Measurements from ENCODE around the gene NEK2.
"Not testable (repeated sequence)": the region's sequence is repeated elsewhere in the genome, so short reads cannot be mapped to it uniquely, and the experiment has no call there.

Gene NEK2

GRCh38 chr1:211634931-211635330 is 40.5 kb downstream of the NEK2 start:
- no peak for FAIRE-seq

GRCh38 chr1:211634461-211634860 is 41.0 kb downstream of the NEK2 start:
- FAIRE-seq = no peak

More at GRCh38 chr1:211634931-211635330, 40.5 kb downstream of the NEK2 start:
- no peak for DNase-seq (ENCODE audit: insufficient read length, low spot score)

GRCh38 chr1:211633524-211633846 is 41.9 kb downstream of the NEK2 start:
- DNase-seq (ENCODE audit: insufficient read length, low spot score) (no peak), FAIRE-seq (no peak)

More at GRCh38 chr1:211634461-211634860, 41.0 kb downstream of the NEK2 start:
- no peak for DNase-seq (ENCODE audit: insufficient read length, low spot score)

GRCh38 chr1:211632808-211633523 is 42.5 kb downstream of the NEK2 start:
- FAIRE-seq = no peak
- DNase-seq (ENCODE audit: insufficient read length, low spot score) = no peak

- FAIRE-seq = no peak
- no peak for DNase-seq (ENCODE audit: insufficient read length, low spot score)
Measured at GRCh38 chr1:211632117-211632807, 43.2 kb downstream of the NEK2 start.

GRCh38 chr1:211631168-211631567 is 44.3 kb downstream of the NEK2 start:
- FAIRE-seq (no peak), DNase-seq (ENCODE audit: insufficient read length, low spot score) (no peak)

GRCh38 chr1:211630236-211631081 is 45.0 kb downstream of the NEK2 start:
- FAIRE-seq (no peak), DNase-seq (ENCODE audit: insufficient read length, low spot score) (no peak)

- FAIRE-seq = no peak
Measured at GRCh38 chr1:211628417-211628816, 47.0 kb downstream of the NEK2 start.

GRCh38 chr1:211627259-211627658 is 48.2 kb downstream of the NEK2 start:
- no peak for FAIRE-seq

More at GRCh38 chr1:211628417-211628816, 47.0 kb downstream of the NEK2 start:
- no peak for DNase-seq (ENCODE audit: insufficient read length, low spot score)

GRCh38 chr1:211625866-211626265 is 49.6 kb downstream of the NEK2 start:
- not testable (repeated sequence) for DNase-seq (ENCODE audit: insufficient read length, low spot score)

More at GRCh38 chr1:211627259-211627658, 48.2 kb downstream of the NEK2 start:
- no peak for DNase-seq (ENCODE audit: insufficient read length, low spot score)

GRCh38 chr1:211625040-211625439 is 50.4 kb downstream of the NEK2 start:
- FAIRE-seq = no peak
- no peak for DNase-seq (ENCODE audit: insufficient read length, low spot score)

More at GRCh38 chr1:211625866-211626265, 49.6 kb downstream of the NEK2 start:
- FAIRE-seq = not testable (repeated sequence)

- no peak for FAIRE-seq
- DNase-seq (ENCODE audit: insufficient read length, low spot score) = no peak
Measured at GRCh38 chr1:211623515-211623914, 51.9 kb downstream of the NEK2 start.

GRCh38 chr1:211621447-211622198 is 53.8 kb downstream of the NEK2 start:
- no peak for FAIRE-seq
- DNase-seq (ENCODE audit: insufficient read length, low spot score) = no peak

- no peak for FAIRE-seq
- no peak for DNase-seq (ENCODE audit: insufficient read length, low spot score)
Measured at GRCh38 chr1:211620097-211620496, 55.3 kb downstream of the NEK2 start.

- FAIRE-seq = no peak
Measured at GRCh38 chr1:211619033-211619996, 56.1 kb downstream of the NEK2 start.

GRCh38 chr1:211616965-211617297 is 58.5 kb downstream of the NEK2 start:
- no peak for DNase-seq (ENCODE audit: insufficient read length, low spot score)
- no peak for FAIRE-seq

More at GRCh38 chr1:211619033-211619996, 56.1 kb downstream of the NEK2 start:
- DNase-seq (ENCODE audit: insufficient read length, low spot score) = no peak

GRCh38 chr1:211616231-211616964 is 59.0 kb downstream of the NEK2 start:
- no peak for FAIRE-seq
- no peak for DNase-seq (ENCODE audit: insufficient read length, low spot score)

GRCh38 chr1:211614615-211615014 is 60.8 kb downstream of the NEK2 start:
- DNase-seq (ENCODE audit: insufficient read length, low spot score) = no peak
- no peak for FAIRE-seq

- DNase-seq (ENCODE audit: insufficient read length, low spot score) = no peak
- no peak for FAIRE-seq
Measured at GRCh38 chr1:211613951-211614350, 61.5 kb downstream of the NEK2 start.
